ENCODE data around the gene NUDCD3. TPM values are rescaled to one million over a fixed set of nuclear protein-coding genes. Genes with fewer than 3 reads are reported as not detected.

NUDCD3 gene
- total and polyA plus RNA-seq, 4 donors: 15.4 to 30.7 (median 24.3) TPM

GRCh38 chr7:44372560-44373417 is 117.7 kb downstream of the NUDCD3 start:
- no peak for DNase-seq (ENCODE audit: low spot score)
- TF ChIP-seq FOXA1 (IDR thresholded peaks at IDR 0.05) (no peak), SP1 (IDR thresholded peaks at IDR 0.05) (no peak), ZBTB33 (IDR thresholded peaks at IDR 0.05) (no peak), CTCF (IDR thresholded peaks at IDR 0.05; ENCODE audit: low read depth, low read length, missing input control) (no peak), TAF1 (conservative IDR thresholded peaks at IDR 0.05) (no peak), YY1 (IDR thresholded peaks at IDR 0.05) (no peak), NR2F2 (IDR thresholded peaks at IDR 0.05) (no peak), REST (IDR thresholded peaks at IDR 0.05) (no peak), RXRA (IDR thresholded peaks at IDR 0.05) (no peak), GABPA (IDR thresholded peaks at IDR 0.05 in 1 of 2, conservative IDR thresholded peaks at IDR 0.05 in 1 of 2) (no peak), FOXA2 (IDR thresholded peaks at IDR 0.05) (no peak), EGR1 (IDR thresholded peaks at IDR 0.05; ENCODE audit: low read depth in 2 of 2) (no peak), MAX (IDR thresholded peaks at IDR 0.05) (no peak), RAD21 (IDR thresholded peaks at IDR 0.05) (no peak), HNF4A (conservative IDR thresholded peaks at IDR 0.05) (no peak), ATF3 (IDR thresholded peaks at IDR 0.05) (no peak), HNF4G (IDR thresholded peaks at IDR 0.05) (no peak), JUND (IDR thresholded peaks at IDR 0.05) (no peak)
- peaks cover 0 to 3% (median 0%) of the 10 kb centered on the region in 4 donors for H3K27me3 ChIP-seq (ENCODE audit: control insufficient read depth in 4 of 4, insufficient read depth in 4 of 4, low read length in 3 of 4)
- 83% methylated on average over 5 of the region's 5 CpGs for WGBS
- H3K4me3 ChIP-seq (ENCODE audit: low read depth in 1 of 3, low read length in 3 of 3): no peak overlapping the region
- no peaks in the 10 kb centered on the region for H3K9me3 ChIP-seq (ENCODE audit: control insufficient read depth in 4 of 4, low read length in 3 of 4)
- H3K4me1 ChIP-seq (ENCODE audit: control insufficient read depth in 4 of 4, insufficient read depth in 4 of 4, low read length in 3 of 4): no peaks in the 10 kb centered on the region
- no peaks in the 10 kb centered on the region for H3K36me3 ChIP-seq (ENCODE audit: control insufficient read depth in 4 of 4, insufficient read depth in 3 of 4, low read depth in 1 of 4, low read length in 3 of 4)
- no peak overlapping the region for H3K9ac ChIP-seq (ENCODE audit: low read depth in 1 of 2, low read length in 2 of 2)
- H3K27ac ChIP-seq (ENCODE audit: low read depth in 1 of 2, low read length in 2 of 2): no peak overlapping the region

Measured in liver (tissue), 9 donors.